ENCODE measurements around the gene INPP4B. TPM values are rescaled to one million over a fixed set of nuclear protein-coding genes. Genes with fewer than 3 reads are reported as not detected.

Gene INPP4B
- total RNA-seq, 2 experiments from 2014 or later: not detected

- Histone ChIP-seq H4K20me1 (ENCODE audit: insufficient read depth, low read length) (no peaks in the 10 kb centered on the region), H3K9me2 (ENCODE audit: insufficient read depth, low read length) (no peaks in the 10 kb centered on the region), H3K4me1 (ENCODE audit: insufficient read depth, low read length, poor library complexity, severe bottlenecking) (no peaks in the 10 kb centered on the region), H3K9me3 (ENCODE audit: low read length) (no peaks in the 10 kb centered on the region), H3K79me2 (ENCODE audit: insufficient read depth, low read depth, low read length) (no peaks in the 10 kb centered on the region), H3K27ac (ENCODE audit: low read depth, low read length, poor library complexity, severe bottlenecking) (no peak overlapping the region), H3K4me2 (ENCODE audit: low read length) (no peak overlapping the region), H3K36me3 (ENCODE audit: insufficient read depth, low read length) (no peaks in the 10 kb centered on the region), H2AFZ (ENCODE audit: low read length) (no peak overlapping the region), H3K4me3 (ENCODE audit: low read depth, low read length, poor library complexity, severe bottlenecking) (no peak overlapping the region)
- BruUV-seq (replicated peaks): no TSS peak
- TF ChIP-seq CTCF (conservative IDR thresholded peaks at IDR 0.05; ENCODE audit: low read length) (no peak), EZH2phosphoT487 (IDR thresholded peaks at IDR 0.05; ENCODE audit: borderline replicate concordance, low read depth, low read length) (no peak)
- ChIA-PET CTCF (ENCODE audit: unreplicated experiment) (no interaction called here), POLR2A (interaction anchor here (0.8 to 0.9 kb wide), 2 partner anchors 31 to 1694 kb away, joined by 3 read pairs; no protein-coding TSS in a partner anchor)
- no peak for DNase-seq (ENCODE audit: low spot score)
- intact Hi-C loops (cut with micrococcal nuclease; ENCODE audit: unreplicated experiment): no loop called here
Observed at GRCh38 chr4:142697320-142697719, 148.8 kb downstream of the INPP4B start.

DNA sequence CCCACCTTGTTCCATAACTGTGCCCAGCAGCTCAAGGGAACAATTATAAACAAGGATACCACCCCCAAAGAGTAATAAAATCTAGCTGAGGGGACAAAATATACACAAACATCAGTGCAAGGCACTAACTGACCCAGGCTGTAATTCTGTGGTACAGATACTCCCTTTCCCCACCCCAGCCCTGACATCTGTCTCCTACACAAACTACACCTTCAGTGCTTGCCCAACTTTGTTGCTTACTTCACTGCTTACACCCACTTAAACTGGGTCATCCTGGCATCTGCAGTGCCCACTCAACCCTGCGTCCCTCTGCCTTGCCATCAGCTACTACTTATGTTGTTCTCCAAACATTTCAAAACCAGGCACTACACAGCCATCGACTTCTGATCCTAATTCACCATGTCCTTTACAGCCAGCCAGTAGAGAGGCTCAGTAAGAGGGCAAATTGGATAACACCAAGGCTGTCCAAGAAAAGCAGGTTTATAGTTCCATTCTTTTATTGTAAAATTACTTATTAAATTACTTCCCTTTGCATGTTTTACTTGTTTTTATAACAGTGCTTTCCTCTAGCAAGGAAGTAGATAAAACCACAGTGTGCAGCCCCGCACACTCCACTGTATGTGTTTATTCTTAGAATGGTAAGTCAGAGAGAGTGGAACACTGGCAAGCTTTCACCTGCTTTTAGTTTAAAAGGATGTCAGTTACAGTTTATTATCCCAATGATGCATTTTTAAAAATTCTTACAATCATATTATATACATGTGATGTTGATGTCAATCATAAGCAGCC, 149.6 kb downstream of the INPP4B start:
- no TSS peak for BruUV-seq (replicated peaks)
- Histone ChIP-seq H3K79me2 (ENCODE audit: insufficient read depth, low read depth, low read length) (no peaks in the 10 kb centered on the region), H3K9me2 (ENCODE audit: insufficient read depth, low read length) (no peaks in the 10 kb centered on the region), H4K20me1 (ENCODE audit: insufficient read depth, low read length) (no peaks in the 10 kb centered on the region), H3K9me3 (ENCODE audit: low read length) (no peaks in the 10 kb centered on the region), H2AFZ (ENCODE audit: low read length) (no peak overlapping the region), H3K4me2 (ENCODE audit: low read length) (no peak overlapping the region), H3K27ac (ENCODE audit: low read depth, low read length, poor library complexity, severe bottlenecking) (no peak overlapping the region), H3K4me3 (ENCODE audit: low read depth, low read length, poor library complexity, severe bottlenecking) (no peak overlapping the region), H3K36me3 (ENCODE audit: insufficient read depth, low read length) (no peaks in the 10 kb centered on the region), H3K4me1 (ENCODE audit: insufficient read depth, low read length, poor library complexity, severe bottlenecking) (no peaks in the 10 kb centered on the region)
- TF ChIP-seq CTCF (conservative IDR thresholded peaks at IDR 0.05; ENCODE audit: low read length): no peak
- TF ChIP-seq EZH2phosphoT487 (IDR thresholded peaks at IDR 0.05; ENCODE audit: borderline replicate concordance, low read depth, low read length): no peak
- ChIA-PET CTCF (ENCODE audit: unreplicated experiment) (no interaction called here), POLR2A (no interaction called here)
- intact Hi-C loops (cut with micrococcal nuclease; ENCODE audit: unreplicated experiment): no loop called here
- DNase-seq (ENCODE audit: low spot score): no peak

GRCh38 chr4:142690406-142691163, 155.5 kb downstream of the INPP4B start:
- Histone ChIP-seq H3K4me1 (ENCODE audit: insufficient read depth, low read length, poor library complexity, severe bottlenecking) (no peaks in the 10 kb centered on the region), H3K27ac (ENCODE audit: low read depth, low read length, poor library complexity, severe bottlenecking) (no peak overlapping the region), H3K9me3 (ENCODE audit: low read length) (no peaks in the 10 kb centered on the region), H3K4me2 (ENCODE audit: low read length) (no peak overlapping the region), H4K20me1 (ENCODE audit: insufficient read depth, low read length) (no peaks in the 10 kb centered on the region), H2AFZ (ENCODE audit: low read length) (no peak overlapping the region), H3K9me2 (ENCODE audit: insufficient read depth, low read length) (no peaks in the 10 kb centered on the region), H3K36me3 (ENCODE audit: insufficient read depth, low read length) (no peaks in the 10 kb centered on the region), H3K4me3 (ENCODE audit: low read depth, low read length, poor library complexity, severe bottlenecking) (no peak overlapping the region), H3K79me2 (ENCODE audit: insufficient read depth, low read depth, low read length) (no peaks in the 10 kb centered on the region)
- no TSS peak for BruUV-seq (replicated peaks)
- POLR2A ChIA-PET: no interaction called here
- CTCF ChIA-PET (ENCODE audit: unreplicated experiment): no interaction called here
- intact Hi-C loops (cut with micrococcal nuclease; ENCODE audit: unreplicated experiment): no loop called here
- DNase-seq (ENCODE audit: low spot score): no peak
- TF ChIP-seq EZH2phosphoT487 (IDR thresholded peaks at IDR 0.05; ENCODE audit: borderline replicate concordance, low read depth, low read length) (no peak), CTCF (conservative IDR thresholded peaks at IDR 0.05; ENCODE audit: low read length) (no peak)
